Brain microvascular endothelial cell (primary cell): ENCODE data around the gene HES7.

Source experiments
- DNase-seq: peaks from one replicate; pipeline ENCODE4 v3.0.0-alpha.2; 2020
- H3K27ac ChIP-seq: fragments of 250-450 bp; sonication (Bioruptor Pico); 2 replicates; pipeline ENCODE4 v1.5.1; 2020; ENCODE audit warnings: mild to moderate bottlenecking, moderate library complexity
- H3K27me3 ChIP-seq: fragments of 250-450 bp; sonication (Bioruptor Pico); replicated peaks from 2 replicates; pipeline ENCODE4 v1.5.1; 2020; ENCODE audit warnings: mild to moderate bottlenecking
- H3K36me3 ChIP-seq: fragments of 250-450 bp; sonication (Bioruptor Pico); replicated peaks from 2 replicates; pipeline ENCODE4 v1.5.1; 2020; ENCODE audit warnings: mild to moderate bottlenecking
- H3K4me3 ChIP-seq: 2 replicates; pipeline ENCODE4 v1.5.1; 2011; ENCODE audit warnings: low read depth, mild to moderate bottlenecking, control low read depth, low read length, moderate library complexity
- CTCF ChIP-seq: IDR thresholded peaks from 2 replicates; pipeline ENCODE4 v1.5.1; 2011; ENCODE audit warnings: low read depth, mild to moderate bottlenecking, moderate library complexity, low read length, control low read depth, inconsistent platforms; ENCODE audit errors: missing control alignments
- in situ Hi-C: cut with HindIII; loops from 2 replicates; pipeline ENCODE4 v1.10.0; 2017; ENCODE audit warnings: low sequenced_read_pairs, low pct_ligation_motif_present

HES7 gene

GRCh38 chr17:8153525-8153956, 29.6 kb upstream of the HES7 start:
- H3K27me3 ChIP-seq: no peaks in the 10 kb centered on the region
- peak overlapping the region; percentile 22 for H3K4me3 ChIP-seq
- peak overlapping the region; percentile 99 for H3K27ac ChIP-seq
- H3K36me3 ChIP-seq: peaks cover 23% of the 10 kb centered on the region
- in situ Hi-C loops: no loop called here
- no peak for TF ChIP-seq CTCF
- DNase-seq: peak; percentile 94

- H3K4me3 ChIP-seq: no peak overlapping the region
- in situ Hi-C loops: no loop called here
- DNase-seq: no peak
- peaks cover 25% of the 10 kb centered on the region for H3K36me3 ChIP-seq
- peak overlapping the region; percentile 99 for H3K27ac ChIP-seq
- H3K27me3 ChIP-seq: no peaks in the 10 kb centered on the region
- no peak for TF ChIP-seq CTCF
These were observed 29.1 kb upstream of the HES7 start for GRCh38 chr17:8153031-8153451.

- TF ChIP-seq CTCF: no peak
- DNase-seq: peak; percentile 95
- Histone ChIP-seq H3K36me3 (peaks cover 33% of the 10 kb centered on the region), H3K27ac (peak within 1 kb of the TSS; percentile 99), H3K4me3 (peak within 1 kb of the TSS; percentile 99), H3K27me3 (no peaks in the 10 kb centered on the region)
- in situ Hi-C loops: no loop called here
These were observed 28.3 kb upstream of the HES7 start, which contains the start of gene PER1 for GRCh38 chr17:8152112-8152775. PER1 (minus strand) TSS chr17:8152404; CDS start chr17:8150706, 1,698 bp downstream.

GRCh38 chr17:8151641-8152111, 27.8 kb upstream of the HES7 start:
- in situ Hi-C loops: no loop called here
- no peak for DNase-seq
- Histone ChIP-seq H3K4me3 (peak overlapping the region; percentile 99), H3K27ac (peak overlapping the region; percentile 99), H3K27me3 (no peaks in the 10 kb centered on the region), H3K36me3 (peaks cover 38% of the 10 kb centered on the region)
- TF ChIP-seq CTCF: no peak

- in situ Hi-C loops: no loop called here
- peaks cover 43% of the 10 kb centered on the region for H3K36me3 ChIP-seq
These were observed 27.3 kb upstream of the HES7 start for GRCh38 chr17:8151120-8151640.

More at GRCh38 chr17:8151120-8151640, 27.3 kb upstream of the HES7 start:
- peak; percentile 92 for DNase-seq
- H3K4me3 ChIP-seq: peak overlapping the region; percentile 99
- peak overlapping the region; percentile 99 for H3K27ac ChIP-seq
- TF ChIP-seq CTCF: no peak
- no peaks in the 10 kb centered on the region for H3K27me3 ChIP-seq
